ENCODE measurements around the gene UCP3. TPM values are rescaled to one million over a fixed set of nuclear protein-coding genes. Genes with fewer than 3 reads are reported as not detected.
A peak's percentile ranks its signal among the peaks of the same experiment; 100 is the strongest.

The UCP3 gene
- total RNA-seq, 6 experiments from 2014 or later = 0.20 to 1.5 (median 0.42) TPM

DNA sequence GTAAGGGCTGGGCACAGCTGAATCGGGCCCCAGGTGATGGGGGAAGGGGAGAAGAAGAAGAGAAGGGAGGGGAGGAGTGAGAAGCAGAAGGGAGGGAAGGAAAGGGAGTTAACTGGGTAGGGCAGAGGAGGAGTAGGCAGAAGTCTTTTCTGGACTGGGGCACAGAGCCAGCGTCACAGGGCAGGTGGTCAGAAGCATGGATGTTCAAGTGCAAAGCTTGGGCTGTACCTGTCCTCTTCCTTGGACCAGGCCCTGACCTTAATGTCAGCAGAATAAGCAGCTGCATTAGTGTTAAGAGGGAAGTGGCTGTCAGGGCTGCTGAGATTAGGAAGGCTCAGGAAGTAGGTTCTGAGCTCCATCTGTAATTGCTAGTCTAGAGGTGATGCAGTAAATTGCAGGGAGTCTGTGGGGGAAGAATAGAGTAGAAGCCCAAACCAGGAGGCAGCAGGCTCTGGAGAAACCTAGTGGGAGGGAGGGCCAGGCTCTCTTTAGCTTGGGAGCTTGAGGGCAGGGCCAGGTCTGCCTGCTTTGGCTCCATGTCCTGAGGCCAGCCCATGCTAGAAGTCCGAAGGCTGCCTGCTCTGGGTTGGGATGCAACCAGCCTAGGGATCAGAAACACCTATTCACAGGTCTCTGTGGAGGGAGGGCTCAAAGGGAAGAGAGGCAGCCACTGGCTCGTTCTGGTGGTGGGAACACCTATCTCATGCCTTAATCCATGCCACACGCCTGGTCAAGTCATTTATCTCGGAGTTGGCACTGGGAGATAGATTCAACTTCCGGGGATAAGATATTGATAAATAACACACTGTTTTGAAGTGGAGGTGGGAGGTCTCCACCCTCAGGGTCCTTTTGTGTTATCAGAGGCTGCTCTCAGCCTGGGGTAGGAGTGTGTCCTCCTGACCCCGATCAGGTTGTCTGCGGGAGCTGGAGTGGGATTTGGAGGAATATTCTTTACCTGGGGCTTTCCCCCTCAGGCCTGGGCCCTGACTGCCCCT, 1.7 kb upstream of the UCP3 start:
- no peak overlapping the region for H3K4me3 ChIP-seq
- no peaks in the 10 kb centered on the region for H3K36me3 ChIP-seq
- 94% methylated on average over 3 of the region's 9 CpGs for WGBS (ENCODE audit: insufficient coverage, low coverage, low lambda C conversion rate, missing lambda C conversion rate)
- H3K27me3 ChIP-seq = no peaks in the 10 kb centered on the region
- no peak overlapping the region for H3K27ac ChIP-seq
- peaks cover 0 to 4% (median 0%) of the 10 kb centered on the region in 4 donors for H3K4me1 ChIP-seq
- TF ChIP-seq POLR2A (IDR thresholded peaks at IDR 0.05) = no peak
- TF ChIP-seq, protein P1, sequence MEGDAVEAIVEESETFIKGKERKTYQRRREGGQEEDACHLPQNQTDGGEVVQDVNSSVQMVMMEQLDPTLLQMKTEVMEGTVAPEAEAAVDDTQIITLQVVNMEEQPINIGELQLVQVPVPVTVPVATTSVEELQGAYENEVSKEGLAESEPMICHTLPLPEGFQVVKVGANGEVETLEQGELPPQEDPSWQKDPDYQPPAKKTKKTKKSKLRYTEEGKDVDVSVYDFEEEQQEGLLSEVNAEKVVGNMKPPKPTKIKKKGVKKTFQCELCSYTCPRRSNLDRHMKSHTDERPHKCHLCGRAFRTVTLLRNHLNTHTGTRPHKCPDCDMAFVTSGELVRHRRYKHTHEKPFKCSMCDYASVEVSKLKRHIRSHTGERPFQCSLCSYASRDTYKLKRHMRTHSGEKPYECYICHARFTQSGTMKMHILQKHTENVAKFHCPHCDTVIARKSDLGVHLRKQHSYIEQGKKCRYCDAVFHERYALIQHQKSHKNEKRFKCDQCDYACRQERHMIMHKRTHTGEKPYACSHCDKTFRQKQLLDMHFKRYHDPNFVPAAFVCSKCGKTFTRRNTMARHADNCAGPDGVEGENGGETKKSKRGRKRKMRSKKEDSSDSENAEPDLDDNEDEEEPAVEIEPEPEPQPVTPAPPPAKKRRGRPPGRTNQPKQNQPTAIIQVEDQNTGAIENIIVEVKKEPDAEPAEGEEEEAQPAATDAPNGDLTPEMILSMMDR (IDR thresholded peaks at IDR 0.05) = no peak
- intact Hi-C loops (cut with DNase I) = no loop called here
- ATAC-seq = no peak
- H3K9me3 ChIP-seq = no peaks in the 10 kb centered on the region
- DNase-seq = peak in 1 of 3 donors; percentile 19

DNA sequence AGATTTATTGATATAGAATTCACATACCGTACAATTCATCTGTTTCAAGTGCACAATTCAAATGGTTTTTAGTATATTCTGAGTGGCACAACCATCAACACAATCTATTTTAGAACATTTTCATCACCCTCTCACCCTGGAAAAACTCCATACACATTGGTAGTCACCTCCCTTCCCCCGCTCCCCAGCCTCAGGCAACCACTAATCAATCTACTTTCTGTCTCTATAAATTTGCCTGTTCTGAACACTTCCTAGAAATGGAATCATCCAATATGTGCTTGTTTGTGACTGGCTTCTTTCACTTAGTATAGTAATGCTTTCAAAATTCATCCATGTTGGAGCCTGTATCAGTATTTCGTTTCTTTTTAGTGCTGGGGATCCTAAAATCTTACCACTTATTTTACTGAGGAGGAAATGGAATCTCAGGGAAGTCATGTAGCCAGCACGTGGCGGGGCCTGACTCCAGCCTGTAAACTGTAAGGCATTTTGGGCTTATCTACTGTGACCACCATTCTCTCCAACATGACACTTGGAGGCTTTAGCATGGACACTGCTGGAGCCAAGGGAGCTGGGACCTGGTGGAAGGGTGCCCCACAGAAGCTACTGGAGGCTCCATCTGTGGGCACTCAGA, 905 bp upstream of the UCP3 start:
- H3K4me1 ChIP-seq = peaks cover 0 to 4% (median 0%) of the 10 kb centered on the region in 4 donors
- WGBS (ENCODE audit: insufficient coverage, low coverage, low lambda C conversion rate, missing lambda C conversion rate) = 90% methylated on average over 5 of the region's 5 CpGs
- H3K27me3 ChIP-seq = no peaks in the 10 kb centered on the region
- no peak for DNase-seq
- no peak overlapping the region for H3K4me3 ChIP-seq
- TF ChIP-seq, protein P1 (IDR thresholded peaks at IDR 0.05) = no peak
- TF ChIP-seq POLR2A (IDR thresholded peaks at IDR 0.05) = no peak
- no peak for ATAC-seq
- H3K36me3 ChIP-seq = no peaks in the 10 kb centered on the region
- H3K27ac ChIP-seq = no peak overlapping the region
- H3K9me3 ChIP-seq = no peaks in the 10 kb centered on the region
- intact Hi-C loops (cut with DNase I) = no loop called here

DNA sequence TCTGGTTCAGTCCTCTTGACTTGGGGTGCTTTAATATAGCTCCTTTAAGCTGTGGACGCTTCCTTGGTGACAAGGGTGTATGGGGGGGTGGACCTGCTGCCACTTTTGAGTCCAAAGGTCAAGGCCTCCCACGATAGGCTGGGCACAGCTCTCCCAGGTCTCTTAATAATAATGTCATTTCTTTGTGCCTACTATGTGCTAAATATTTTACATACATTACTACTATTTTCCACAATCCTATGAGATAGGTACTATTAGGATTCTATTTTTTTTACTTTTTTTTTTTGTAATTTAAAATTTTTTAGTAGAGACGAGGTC, 304 bp upstream of the UCP3 start:
- no peak for DNase-seq
- Histone ChIP-seq H3K9me3 (no peaks in the 10 kb centered on the region), H3K4me3 (no peak overlapping the region), H3K27ac (no peak overlapping the region), H3K4me1 (peaks cover 0 to 4% (median 0%) of the 10 kb centered on the region in 4 donors), H3K36me3 (no peaks in the 10 kb centered on the region), H3K27me3 (no peaks in the 10 kb centered on the region)
- intact Hi-C loops (cut with DNase I) = no loop called here
- TF ChIP-seq, protein P1 (IDR thresholded peaks at IDR 0.05) = no peak
- no peak for TF ChIP-seq POLR2A (IDR thresholded peaks at IDR 0.05)
- 88% methylated on average over 1 of the region's 3 CpGs for WGBS (ENCODE audit: insufficient coverage, low coverage, low lambda C conversion rate, missing lambda C conversion rate)
- ATAC-seq = no peak

DNA sequence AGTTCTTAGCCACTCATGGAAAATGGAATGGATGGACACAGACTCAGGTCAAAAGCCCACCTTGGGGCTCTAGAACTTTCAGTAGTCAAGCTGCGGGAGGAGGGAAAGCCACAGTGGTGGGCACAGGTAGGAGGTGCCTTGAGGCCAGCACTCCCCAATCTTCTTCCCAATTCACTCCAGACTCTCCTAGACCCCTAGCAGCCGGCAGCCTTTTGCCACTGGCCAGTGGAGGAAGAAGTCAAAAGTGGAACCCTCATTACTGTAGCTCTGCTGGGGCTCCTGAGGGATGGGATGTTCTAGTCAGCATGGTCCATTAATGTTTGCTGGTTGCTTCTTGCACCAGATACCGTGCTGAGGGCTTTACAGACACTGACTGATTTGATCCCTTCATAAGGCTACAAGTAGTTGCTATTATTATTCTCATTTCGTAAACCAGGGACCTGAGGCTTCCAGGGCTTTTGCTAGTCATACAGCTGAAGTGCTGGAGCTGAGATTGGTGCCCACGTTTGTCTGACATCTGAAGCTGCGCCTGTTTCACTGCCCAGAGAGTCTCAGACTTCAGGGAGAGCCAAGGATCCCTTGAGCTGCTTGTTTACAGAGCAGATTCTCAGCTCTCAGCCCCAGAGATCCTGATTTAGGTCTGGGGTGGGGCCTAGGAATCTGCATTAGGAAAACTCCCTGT, 1.1 kb downstream of the UCP3 start:
- Histone ChIP-seq H3K9me3 (no peaks in the 10 kb centered on the region), H3K27me3 (no peaks in the 10 kb centered on the region), H3K4me3 (no peak overlapping the region), H3K4me1 (peaks cover 0 to 4% (median 0%) of the 10 kb centered on the region in 4 donors), H3K36me3 (no peaks in the 10 kb centered on the region), H3K27ac (no peak overlapping the region)
- no peak for DNase-seq
- no peak for TF ChIP-seq POLR2A (IDR thresholded peaks at IDR 0.05)
- TF ChIP-seq, protein P1 (IDR thresholded peaks at IDR 0.05) = no peak
- intact Hi-C loops (cut with DNase I) = no loop called here
- WGBS (ENCODE audit: insufficient coverage, low coverage, low lambda C conversion rate, missing lambda C conversion rate) = 96% methylated on average over 6 of the region's 6 CpGs
- ATAC-seq = no peak

Measured in right lobe of liver (tissue), 6 donors.